Neuronal stem cell (in vitro differentiated cells): Measurements from ENCODE around the gene GCLC.
"Not testable (repeated sequence)": the region's sequence is repeated elsewhere in the genome, so short reads cannot be mapped to it uniquely, and the experiment has no call there.

Experiments used
- DNase-seq: peaks from one replicate; pipeline ENCODE4 v3.0.0-alpha.2; 2013; ENCODE audit warnings: low spot score
- H2AFZ ChIP-seq: one replicate; pipeline ENCODE4 v1.6.1; 2013; ENCODE audit warnings: mild to moderate bottlenecking, low read length, inconsistent platforms
- H2AK5ac ChIP-seq: 2 replicates; pipeline ENCODE4 v1.6.1; 2013; ENCODE audit warnings: low read depth, mild to moderate bottlenecking, inconsistent platforms, low read length, moderate library complexity, mixed read lengths
- H2BK120ac ChIP-seq: 2 replicates; pipeline ENCODE4 v1.6.1; 2013; ENCODE audit warnings: low read depth, mild to moderate bottlenecking, inconsistent platforms, low read length, moderate library complexity, mixed read lengths
- H2BK12ac ChIP-seq: one replicate; pipeline ENCODE4 v1.6.1; 2013; ENCODE audit warnings: low read length, inconsistent platforms
- H2BK15ac ChIP-seq: 2 replicates; pipeline ENCODE4 v1.6.1; 2013; ENCODE audit warnings: mild to moderate bottlenecking, low read length, inconsistent platforms, mixed read lengths
- H2BK5ac ChIP-seq: one replicate; pipeline ENCODE4 v1.6.1; 2013; ENCODE audit warnings: inconsistent platforms, mild to moderate bottlenecking, low read length, moderate library complexity
- H3K14ac ChIP-seq: one replicate; pipeline ENCODE4 v1.6.1; 2013; ENCODE audit warnings: low read length, inconsistent platforms
- H3K18ac ChIP-seq: 2 replicates; pipeline ENCODE4 v1.6.1; 2013; ENCODE audit warnings: low read length, inconsistent platforms
- H3K23ac ChIP-seq: 2 replicates; pipeline ENCODE4 v1.6.1; 2013; ENCODE audit warnings: low read depth, mild to moderate bottlenecking, mixed read lengths, low read length, inconsistent platforms; ENCODE audit not compliant: poor library complexity
- H3K27ac ChIP-seq: replicated peaks from 3 replicates; pipeline ENCODE4 v1.5.1; 2013; ENCODE audit warnings: low read length, inconsistent platforms
- H3K27me3 ChIP-seq, 3 experiments: 2 replicates each; pipeline ENCODE4 v1.6.1; 2013; ENCODE audit warnings: low read length in 3 of 3, mild to moderate bottlenecking in 2 of 3, inconsistent platforms in 1 of 3, low read depth in 1 of 3, mixed read lengths in 1 of 3, moderate library complexity in 1 of 3; ENCODE audit not compliant: control insufficient read depth in 3 of 3, insufficient read depth in 3 of 3
- H3K36me3 ChIP-seq, 2 donors: replicated peaks in 1 of 2; 2 replicates each; pipeline ENCODE4 v1.6.1; 2013; ENCODE audit warnings: low read length in 2 of 2; ENCODE audit not compliant: control insufficient read depth in 2 of 2, insufficient read depth in 2 of 2
- H3K4ac ChIP-seq: 2 replicates; pipeline ENCODE4 v1.6.1; 2013; ENCODE audit warnings: inconsistent platforms, mild to moderate bottlenecking, low read length, moderate library complexity
- H3K4me1 ChIP-seq, 2 donors: 1 replicate in 1 of 2; 2 replicates in 1 of 2; pipeline ENCODE4 v1.6.1; 2013; ENCODE audit warnings: low read length in 2 of 2, low read depth in 1 of 2; ENCODE audit not compliant: control insufficient read depth in 2 of 2, insufficient read depth in 1 of 2
- H3K4me2 ChIP-seq: one replicate; pipeline ENCODE4 v1.6.1; 2013; ENCODE audit warnings: mild to moderate bottlenecking, low read length, inconsistent platforms; ENCODE audit not compliant: insufficient read depth, poor library complexity, severe bottlenecking
- H3K4me3 ChIP-seq, 2 donors: 2 replicates each; pipeline ENCODE4 v1.5.1; 2013; ENCODE audit warnings: low read length in 2 of 2, mild to moderate bottlenecking in 2 of 2, inconsistent platforms in 1 of 2, moderate library complexity in 1 of 2
- H3K79me1 ChIP-seq: one replicate; pipeline ENCODE4 v1.6.1; 2013; ENCODE audit warnings: low read depth, mild to moderate bottlenecking, inconsistent platforms, low read length, moderate library complexity
- H3K9ac ChIP-seq: one replicate; pipeline ENCODE4 v1.6.1; 2013; ENCODE audit warnings: mild to moderate bottlenecking, low read depth, low read length, inconsistent platforms; ENCODE audit not compliant: poor library complexity
- H3K9me3 ChIP-seq, 2 donors: replicated peaks in 1 of 2; 2 replicates each; pipeline versions ENCODE3 to v1.6.1; 2013; ENCODE audit warnings: low read length in 2 of 2, mild to moderate bottlenecking in 2 of 2, inconsistent platforms in 1 of 2, low read depth in 1 of 2, mixed read lengths in 1 of 2, moderate library complexity in 1 of 2; ENCODE audit not compliant: control insufficient read depth in 2 of 2, insufficient read depth in 1 of 2
- H4K8ac ChIP-seq: one replicate; pipeline ENCODE4 v1.6.1; 2013; ENCODE audit warnings: low read depth, mild to moderate bottlenecking, inconsistent platforms, low read length, moderate library complexity
- H4K91ac ChIP-seq: one replicate; pipeline ENCODE4 v1.6.1; 2013; ENCODE audit warnings: low read length, low read depth, mild to moderate bottlenecking, inconsistent platforms; ENCODE audit not compliant: poor library complexity
- WGBS, 2 donors: extraction: QIAGEN DNeasy Blood & Tissue Kit; methylation state at CpG; one replicate each; pipeline ENCODE4 v1.1.7; 2013; ENCODE audit warnings: missing lambda C conversion rate in 2 of 2, mixed read lengths in 1 of 2; ENCODE audit not compliant: insufficient read length in 2 of 2, insufficient replicate concordance in 1 of 2; ENCODE audit errors: extremely low coverage in 2 of 2; 5-methylcytosine and 5-hydroxymethylcytosine counted together

GCLC gene

DNA sequence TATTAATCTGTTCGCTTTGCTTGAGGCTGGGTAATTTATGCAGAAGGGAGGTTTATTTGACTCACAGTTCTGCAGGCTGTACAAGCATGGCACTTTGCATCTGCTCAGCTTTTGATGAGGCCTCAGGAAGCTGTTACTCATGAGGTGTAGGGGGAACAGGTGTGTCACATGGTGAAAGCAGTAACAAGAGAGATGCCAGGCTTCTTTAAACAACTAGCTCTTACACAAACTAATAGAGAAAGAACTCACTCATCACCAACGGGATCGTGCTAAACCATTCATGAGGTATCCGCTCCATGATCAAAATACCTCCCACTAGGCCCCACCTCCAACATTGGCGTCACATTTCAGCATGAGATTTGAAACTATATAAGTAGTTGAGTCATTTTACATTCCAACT, 34.4 kb upstream of the GCLC start:
- Histone ChIP-seq H3K14ac (no peak overlapping the region), H3K27me3 (peaks cover 0 to 10% (median 0%) of the 10 kb centered on the region in 3 experiments), H2AFZ (no peak overlapping the region), H3K9me3 (no peaks in the 10 kb centered on the region), H2AK5ac (no peak overlapping the region), H4K91ac (no peak overlapping the region), H3K18ac (no peak overlapping the region), H3K36me3 (no peaks in the 10 kb centered on the region), H3K4me1 (no peaks in the 10 kb centered on the region), H3K4ac (no peak overlapping the region), H3K79me1 (no peaks in the 10 kb centered on the region), H2BK5ac (no peak overlapping the region), H4K8ac (no peak overlapping the region), H3K27ac (no peak overlapping the region), H3K23ac (no peak overlapping the region), H3K4me3 (no peak overlapping the region), H3K4me2 (no peak overlapping the region), H2BK12ac (no peak overlapping the region), H2BK15ac (no peak overlapping the region), H2BK120ac (no peak overlapping the region), H3K9ac (no peak overlapping the region)
- no peak for DNase-seq
- WGBS, 2 donors: no CpG with 5 or more reads among the region's 5 CpGs

DNA sequence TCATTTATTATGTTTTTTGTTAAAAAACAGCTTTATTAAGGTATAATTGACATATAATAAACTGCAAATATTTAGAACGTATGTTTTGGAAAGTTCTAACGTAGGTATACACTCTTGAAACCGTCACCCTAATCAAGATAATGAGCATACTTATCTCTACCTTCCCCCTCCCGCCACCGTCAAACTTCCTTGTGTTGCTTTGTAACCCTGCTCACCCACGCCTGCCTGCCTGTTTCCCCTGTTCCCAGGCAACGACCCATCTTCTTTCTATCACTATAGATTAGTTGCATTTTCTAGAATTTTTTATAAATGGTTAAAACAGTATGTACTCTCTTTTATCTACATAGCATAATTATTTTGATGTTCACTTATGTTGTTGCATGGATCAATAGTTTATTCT, 33.5 kb upstream of the GCLC start:
- peaks cover 0 to 10% (median 0%) of the 10 kb centered on the region in 3 experiments for H3K27me3 ChIP-seq
- H2BK120ac ChIP-seq: no peak overlapping the region
- H3K4me1 ChIP-seq: no peaks in the 10 kb centered on the region
- H2BK15ac ChIP-seq: no peak overlapping the region
- H2AFZ ChIP-seq: no peak overlapping the region
- no peak overlapping the region for H4K8ac ChIP-seq
- H3K4me2 ChIP-seq: no peak overlapping the region
- H3K18ac ChIP-seq: no peak overlapping the region
- no peak overlapping the region for H2BK12ac ChIP-seq
- H3K4me3 ChIP-seq: no peak overlapping the region
- H3K36me3 ChIP-seq: no peaks in the 10 kb centered on the region
- H3K27ac ChIP-seq: no peak overlapping the region
- H2AK5ac ChIP-seq: no peak overlapping the region
- H3K4ac ChIP-seq: no peak overlapping the region
- DNase-seq: no peak
- no peak overlapping the region for H3K14ac ChIP-seq
- no CpG with 5 or more reads among the region's 7 CpGs for WGBS, 2 donors
- no peaks in the 10 kb centered on the region for H3K79me1 ChIP-seq
- no peak overlapping the region for H4K91ac ChIP-seq
- no peak overlapping the region for H3K9ac ChIP-seq
- no peaks in the 10 kb centered on the region for H3K9me3 ChIP-seq
- H2BK5ac ChIP-seq: no peak overlapping the region
- H3K23ac ChIP-seq: no peak overlapping the region

GRCh38 chr6:53573299-53573698, 28.4 kb upstream of the GCLC start:
- Histone ChIP-seq H4K91ac (no peak overlapping the region), H3K14ac (no peak overlapping the region), H2AFZ (peak overlapping the region; percentile 51), H2BK12ac (no peak overlapping the region), H2BK15ac (no peak overlapping the region), H2BK5ac (no peak overlapping the region), H3K4me1 (peaks cover 0 to 2% of the 10 kb centered on the region in 2 donors), H3K79me1 (no peaks in the 10 kb centered on the region), H3K4me3 (no peak overlapping the region), H3K27me3 (no peaks in the 10 kb centered on the region), H3K27ac (no peak overlapping the region), H3K18ac (no peak overlapping the region), H2BK120ac (no peak overlapping the region), H3K9ac (no peak overlapping the region), H4K8ac (no peak overlapping the region), H3K4me2 (no peak overlapping the region), H2AK5ac (no peak overlapping the region), H3K4ac (no peak overlapping the region), H3K9me3 (no peaks in the 10 kb centered on the region), H3K36me3 (no peaks in the 10 kb centered on the region), H3K23ac (no peak overlapping the region)
- DNase-seq: no peak
- WGBS, 2 donors: no CpG with 5 or more reads among the region's 14 CpGs

DNA sequence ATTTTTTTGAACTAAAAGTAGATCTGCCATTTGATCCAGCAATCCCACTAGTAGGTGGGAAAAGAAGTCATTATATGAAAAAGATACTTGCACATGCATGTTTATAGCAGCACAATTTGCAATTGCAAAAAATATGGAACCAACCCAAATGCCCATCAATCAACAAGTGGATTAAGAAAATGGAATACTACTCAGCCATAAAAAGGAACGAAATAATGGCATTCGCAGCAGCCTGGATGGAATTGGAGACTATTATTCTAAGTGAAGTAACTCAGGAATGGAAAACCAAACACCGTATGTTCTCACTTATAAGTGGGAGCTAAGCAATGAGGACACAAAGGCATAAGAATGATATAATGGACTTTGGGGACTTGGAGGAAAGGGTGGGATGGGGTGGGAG, 27.5 kb upstream of the GCLC start:
- not testable (repeated sequence) for H2BK5ac ChIP-seq, H4K8ac ChIP-seq, H2BK120ac ChIP-seq, H3K18ac ChIP-seq, H2AK5ac ChIP-seq, H3K4me3 ChIP-seq, H2AFZ ChIP-seq, H3K9me3 ChIP-seq, H3K9ac ChIP-seq, H3K36me3 ChIP-seq, H2BK15ac ChIP-seq, H3K27ac ChIP-seq, H3K4ac ChIP-seq, DNase-seq, H2BK12ac ChIP-seq, H3K4me2 ChIP-seq, H3K14ac ChIP-seq, H3K23ac ChIP-seq, H3K27me3 ChIP-seq, H3K4me1 ChIP-seq, H4K91ac ChIP-seq, H3K79me1 ChIP-seq
- WGBS, 2 donors: no CpG with 5 or more reads among the region's 3 CpGs
